ENCODE measurements around the gene CMIP. TPM values are rescaled to one million over a fixed set of nuclear protein-coding genes. Genes with fewer than 3 reads are reported as not detected.

CMIP gene
- total RNA-seq, 2 donors from 2014 or later, result 30.1 to 95.1 TPM

DNA sequence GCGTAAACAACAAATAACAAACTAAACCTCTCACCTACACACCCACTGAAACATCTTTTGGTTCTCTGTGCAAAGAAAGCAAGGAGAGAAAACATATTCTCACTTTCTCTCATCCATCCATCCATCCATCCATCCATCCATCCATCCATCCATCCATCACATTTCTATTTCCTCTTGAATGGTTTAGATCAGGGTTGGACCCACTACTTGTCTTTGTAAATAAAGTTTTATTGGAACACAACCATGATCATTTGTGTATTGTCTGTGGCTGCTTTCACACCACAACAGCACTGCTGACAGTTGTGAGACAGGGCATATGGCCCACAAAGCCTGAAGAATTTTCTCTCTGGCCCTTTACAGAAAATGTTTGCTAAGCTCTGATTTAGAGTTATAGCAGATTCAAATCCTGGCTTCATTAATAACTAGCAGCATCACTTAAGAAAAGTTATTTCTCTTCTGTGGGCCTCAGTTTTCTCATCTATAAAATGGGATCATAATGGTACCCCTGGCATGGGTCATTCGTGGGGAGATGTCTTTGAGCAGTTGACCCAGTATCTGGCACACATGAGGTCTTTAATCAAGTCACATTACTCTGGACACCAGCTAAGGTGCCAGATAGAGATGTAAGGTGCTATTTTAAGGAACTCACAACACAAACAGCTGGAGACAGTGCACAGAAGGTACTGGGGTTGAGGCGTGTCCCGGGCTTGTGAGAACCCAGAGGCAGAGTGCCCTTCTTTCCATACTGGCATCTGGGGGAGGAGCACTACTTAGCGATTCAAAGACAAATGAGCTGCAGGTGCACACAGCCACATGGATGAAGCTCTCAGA is 146.3 kb downstream of the CMIP start:
- 61% methylated on average over 5 of the region's 5 CpGs for WGBS
- no peak overlapping the region for H3K4me3 ChIP-seq
- intact Hi-C loops (cut with DNase I), result no loop called here
- no peak for DNase-seq (ENCODE audit: low spot score)
- H3K36me3 ChIP-seq, result no peaks in the 10 kb centered on the region
- H3K27ac ChIP-seq, result no peak overlapping the region
- H3K9me3 ChIP-seq, result no peaks in the 10 kb centered on the region
- no peaks in the 10 kb centered on the region for H3K4me1 ChIP-seq (replicated peaks)
- TF ChIP-seq POLR2AphosphoS5 (IDR thresholded peaks at IDR 0.05) (no peak), POLR2A (IDR thresholded peaks at IDR 0.05) (no peak)
- TF ChIP-seq, protein P1, sequence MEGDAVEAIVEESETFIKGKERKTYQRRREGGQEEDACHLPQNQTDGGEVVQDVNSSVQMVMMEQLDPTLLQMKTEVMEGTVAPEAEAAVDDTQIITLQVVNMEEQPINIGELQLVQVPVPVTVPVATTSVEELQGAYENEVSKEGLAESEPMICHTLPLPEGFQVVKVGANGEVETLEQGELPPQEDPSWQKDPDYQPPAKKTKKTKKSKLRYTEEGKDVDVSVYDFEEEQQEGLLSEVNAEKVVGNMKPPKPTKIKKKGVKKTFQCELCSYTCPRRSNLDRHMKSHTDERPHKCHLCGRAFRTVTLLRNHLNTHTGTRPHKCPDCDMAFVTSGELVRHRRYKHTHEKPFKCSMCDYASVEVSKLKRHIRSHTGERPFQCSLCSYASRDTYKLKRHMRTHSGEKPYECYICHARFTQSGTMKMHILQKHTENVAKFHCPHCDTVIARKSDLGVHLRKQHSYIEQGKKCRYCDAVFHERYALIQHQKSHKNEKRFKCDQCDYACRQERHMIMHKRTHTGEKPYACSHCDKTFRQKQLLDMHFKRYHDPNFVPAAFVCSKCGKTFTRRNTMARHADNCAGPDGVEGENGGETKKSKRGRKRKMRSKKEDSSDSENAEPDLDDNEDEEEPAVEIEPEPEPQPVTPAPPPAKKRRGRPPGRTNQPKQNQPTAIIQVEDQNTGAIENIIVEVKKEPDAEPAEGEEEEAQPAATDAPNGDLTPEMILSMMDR (IDR thresholded peaks at IDR 0.05), result no peak
- no peaks in the 10 kb centered on the region for H3K27me3 ChIP-seq (replicated peaks; ENCODE audit: insufficient read depth)

DNA sequence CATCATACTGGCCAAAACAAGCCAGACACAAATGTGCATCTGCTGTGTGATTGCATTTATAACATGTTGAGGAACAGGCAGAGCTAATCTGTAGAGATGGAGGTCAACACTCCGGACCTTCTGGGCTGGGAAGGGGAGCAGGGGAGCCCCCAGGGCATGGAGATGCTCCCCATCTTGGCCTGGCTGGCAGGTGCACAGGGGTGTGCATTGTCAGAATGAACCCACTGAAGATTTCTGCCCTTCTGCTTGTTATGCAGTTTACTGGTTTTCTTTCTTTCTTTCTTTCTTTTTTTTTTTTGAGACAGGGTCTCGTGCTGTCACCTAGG is 146.9 kb downstream of the CMIP start:
- Histone ChIP-seq H3K4me3 (no peak overlapping the region), H3K4me1 (replicated peaks) (no peaks in the 10 kb centered on the region), H3K27ac (no peak overlapping the region), H3K9me3 (no peaks in the 10 kb centered on the region), H3K27me3 (replicated peaks; ENCODE audit: insufficient read depth) (no peaks in the 10 kb centered on the region), H3K36me3 (no peaks in the 10 kb centered on the region)
- WGBS, result 83% methylated on average over 2 of the region's 2 CpGs
- no peak for TF ChIP-seq POLR2A (IDR thresholded peaks at IDR 0.05)
- TF ChIP-seq, protein P1 (IDR thresholded peaks at IDR 0.05), result no peak
- TF ChIP-seq POLR2AphosphoS5 (IDR thresholded peaks at IDR 0.05), result no peak
- DNase-seq (ENCODE audit: low spot score), result no peak
- intact Hi-C loops (cut with DNase I), result no loop called here

DNA sequence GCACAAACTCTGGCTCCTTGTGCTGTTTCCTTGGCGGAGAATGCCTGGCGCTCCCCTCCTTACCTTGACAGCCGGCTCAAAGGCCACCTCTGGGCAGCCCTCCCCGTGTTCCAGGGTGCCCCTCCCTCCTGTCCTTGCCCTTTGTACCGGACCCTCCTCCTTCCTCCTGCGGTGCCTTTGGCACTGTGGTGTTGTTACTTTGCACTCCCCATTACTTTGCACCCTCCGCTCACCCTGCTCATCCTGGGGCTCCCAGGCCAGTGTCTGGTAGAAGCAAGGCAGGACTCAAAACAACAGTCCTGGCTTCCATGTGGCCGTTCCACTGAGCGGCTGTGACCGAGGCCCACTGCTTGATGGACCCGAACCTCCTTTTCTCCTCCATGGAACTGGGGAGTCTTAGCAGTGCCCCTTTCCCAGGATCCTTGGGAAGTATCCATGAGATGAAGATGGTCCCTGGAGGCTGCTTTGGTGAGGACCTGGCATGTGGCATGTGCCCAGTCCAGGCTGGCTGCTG is 147.8 kb downstream of the CMIP start:
- no peaks in the 10 kb centered on the region for H3K36me3 ChIP-seq
- no peaks in the 10 kb centered on the region for H3K9me3 ChIP-seq
- no peaks in the 10 kb centered on the region for H3K27me3 ChIP-seq (replicated peaks; ENCODE audit: insufficient read depth)
- no peak for DNase-seq (ENCODE audit: low spot score)
- intact Hi-C loops (cut with DNase I), result no loop called here
- no peak overlapping the region for H3K4me3 ChIP-seq
- WGBS, result 89% methylated on average over 11 of the region's 11 CpGs
- H3K4me1 ChIP-seq (replicated peaks), result no peaks in the 10 kb centered on the region
- TF ChIP-seq POLR2A (IDR thresholded peaks at IDR 0.05) (no peak), POLR2AphosphoS5 (IDR thresholded peaks at IDR 0.05) (no peak)
- TF ChIP-seq, protein P1 (IDR thresholded peaks at IDR 0.05), result no peak
- no peak overlapping the region for H3K27ac ChIP-seq

DNA sequence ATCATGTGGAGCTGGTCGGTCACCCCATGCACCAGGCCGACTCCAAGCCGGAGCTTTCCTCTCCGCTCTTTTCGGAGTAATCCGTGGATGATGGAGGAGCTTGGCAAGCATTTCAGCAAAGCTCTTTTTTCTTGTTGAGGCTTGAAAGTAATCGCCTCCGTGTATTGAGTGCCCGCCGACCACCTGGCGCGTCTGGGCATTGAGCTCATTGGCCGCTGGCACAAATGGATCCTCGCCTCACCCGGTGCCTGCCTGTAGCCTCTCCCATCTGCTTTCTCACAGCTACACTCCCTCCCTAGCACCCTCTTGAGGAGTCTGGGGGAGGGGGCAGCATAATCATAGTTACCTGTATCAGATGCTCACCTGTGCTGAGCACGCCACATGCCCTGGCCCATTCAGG is 148.9 kb downstream of the CMIP start:
- H3K27ac ChIP-seq, result no peak overlapping the region
- H3K9me3 ChIP-seq, result no peaks in the 10 kb centered on the region
- H3K36me3 ChIP-seq, result no peaks in the 10 kb centered on the region
- no peaks in the 10 kb centered on the region for H3K4me1 ChIP-seq (replicated peaks)
- no peak overlapping the region for H3K4me3 ChIP-seq
- TF ChIP-seq POLR2A (IDR thresholded peaks at IDR 0.05) (no peak), POLR2AphosphoS5 (IDR thresholded peaks at IDR 0.05) (no peak)
- TF ChIP-seq, protein P1 (IDR thresholded peaks at IDR 0.05), result no peak
- WGBS, result 66% methylated on average over 16 of the region's 16 CpGs
- intact Hi-C loops (cut with DNase I), result no loop called here
- no peaks in the 10 kb centered on the region for H3K27me3 ChIP-seq (replicated peaks; ENCODE audit: insufficient read depth)
- no peak for DNase-seq (ENCODE audit: low spot score)

Data from prostate gland (tissue), 2 donors.